ENCODE results near the gene RRAD. TPM values are rescaled to one million over a fixed set of nuclear protein-coding genes. Genes with fewer than 3 reads are reported as not detected.
"Not testable (repeated sequence)": the region's sequence is repeated elsewhere in the genome, so short reads cannot be mapped to it uniquely, and the experiment has no call there.

RRAD gene
- total RNA-seq, 2 donors from 2014 or later, result 173 to 266 TPM

DNA sequence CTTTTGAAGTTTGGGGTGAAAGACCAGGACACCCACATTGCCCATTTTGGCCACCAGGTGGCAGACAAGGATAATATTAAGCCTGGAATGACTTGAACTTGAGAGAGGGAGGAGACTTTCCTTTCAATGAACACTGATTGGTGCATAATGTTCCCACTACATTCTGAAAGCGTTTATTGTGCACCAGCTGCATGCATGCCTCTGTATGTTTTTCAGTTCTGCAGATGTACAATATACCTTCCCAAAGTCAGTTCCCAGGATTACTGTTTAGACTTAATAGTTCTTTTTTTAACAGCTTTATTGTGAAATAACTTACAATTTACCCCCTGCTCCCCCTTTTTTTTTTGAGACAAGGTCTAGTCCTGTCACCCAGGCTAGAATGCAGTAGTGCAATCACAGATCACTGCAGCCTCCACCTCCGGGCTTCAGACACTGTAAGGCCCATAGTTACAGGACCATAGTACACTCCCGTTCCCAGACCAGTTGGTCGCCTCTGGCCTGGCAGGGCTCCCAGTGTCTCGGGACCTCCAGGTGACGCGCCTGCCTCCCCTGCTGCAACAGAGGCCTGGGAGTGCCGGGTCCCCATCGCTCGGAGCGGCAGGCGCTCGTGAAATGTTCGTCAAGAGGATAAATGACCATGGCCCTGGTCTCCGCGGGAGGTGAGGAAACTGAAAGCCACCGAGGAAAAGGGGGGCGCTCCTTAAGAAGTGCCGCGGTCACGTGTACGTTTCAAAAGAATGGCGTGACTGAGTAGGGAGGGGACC lies 22.1 kb upstream of the RRAD start:
- H3K4me1 ChIP-seq, result peaks cover 0 to 23% of the 10 kb centered on the region in 2 donors
- peak; percentile 89 for DNase-seq (ENCODE audit: low spot score)
- TF ChIP-seq, protein P1, sequence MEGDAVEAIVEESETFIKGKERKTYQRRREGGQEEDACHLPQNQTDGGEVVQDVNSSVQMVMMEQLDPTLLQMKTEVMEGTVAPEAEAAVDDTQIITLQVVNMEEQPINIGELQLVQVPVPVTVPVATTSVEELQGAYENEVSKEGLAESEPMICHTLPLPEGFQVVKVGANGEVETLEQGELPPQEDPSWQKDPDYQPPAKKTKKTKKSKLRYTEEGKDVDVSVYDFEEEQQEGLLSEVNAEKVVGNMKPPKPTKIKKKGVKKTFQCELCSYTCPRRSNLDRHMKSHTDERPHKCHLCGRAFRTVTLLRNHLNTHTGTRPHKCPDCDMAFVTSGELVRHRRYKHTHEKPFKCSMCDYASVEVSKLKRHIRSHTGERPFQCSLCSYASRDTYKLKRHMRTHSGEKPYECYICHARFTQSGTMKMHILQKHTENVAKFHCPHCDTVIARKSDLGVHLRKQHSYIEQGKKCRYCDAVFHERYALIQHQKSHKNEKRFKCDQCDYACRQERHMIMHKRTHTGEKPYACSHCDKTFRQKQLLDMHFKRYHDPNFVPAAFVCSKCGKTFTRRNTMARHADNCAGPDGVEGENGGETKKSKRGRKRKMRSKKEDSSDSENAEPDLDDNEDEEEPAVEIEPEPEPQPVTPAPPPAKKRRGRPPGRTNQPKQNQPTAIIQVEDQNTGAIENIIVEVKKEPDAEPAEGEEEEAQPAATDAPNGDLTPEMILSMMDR (IDR thresholded peaks at IDR 0.05), result peak; percentile 83 to 93
- peak overlapping the region; percentile 31 to 56 for H3K4me3 ChIP-seq
- no peak overlapping the region for H3K27ac ChIP-seq
- H3K36me3 ChIP-seq, result peaks cover 16% of the 10 kb centered on the region
- no peaks in the 10 kb centered on the region for H3K9me3 ChIP-seq
- H3K27me3 ChIP-seq, result no peaks in the 10 kb centered on the region

DNA sequence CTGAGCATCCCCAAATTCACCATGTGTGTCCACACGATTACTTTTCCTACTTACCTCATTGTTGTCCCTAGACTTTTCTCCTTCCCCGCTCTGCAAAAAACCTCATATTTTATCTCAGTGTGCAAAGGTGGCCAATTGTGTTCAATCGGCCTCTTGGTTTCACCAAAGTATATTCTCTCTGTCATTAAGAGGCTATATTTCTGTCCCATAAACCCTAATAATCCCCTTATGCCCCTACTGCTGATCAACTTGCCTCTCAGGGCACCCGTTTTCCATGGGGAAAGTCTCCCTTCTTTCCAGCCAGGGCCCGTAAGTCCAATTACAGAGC lies 21.6 kb upstream of the RRAD start:
- Histone ChIP-seq H3K4me1 (peaks cover 0 to 23% of the 10 kb centered on the region in 2 donors), H3K4me3 (no peak overlapping the region), H3K9me3 (no peaks in the 10 kb centered on the region), H3K27ac (no peak overlapping the region), H3K36me3 (peaks cover 22% of the 10 kb centered on the region), H3K27me3 (no peaks in the 10 kb centered on the region)
- DNase-seq (ENCODE audit: low spot score), result no peak
- TF ChIP-seq, protein P1 (IDR thresholded peaks at IDR 0.05), result no peak

DNA sequence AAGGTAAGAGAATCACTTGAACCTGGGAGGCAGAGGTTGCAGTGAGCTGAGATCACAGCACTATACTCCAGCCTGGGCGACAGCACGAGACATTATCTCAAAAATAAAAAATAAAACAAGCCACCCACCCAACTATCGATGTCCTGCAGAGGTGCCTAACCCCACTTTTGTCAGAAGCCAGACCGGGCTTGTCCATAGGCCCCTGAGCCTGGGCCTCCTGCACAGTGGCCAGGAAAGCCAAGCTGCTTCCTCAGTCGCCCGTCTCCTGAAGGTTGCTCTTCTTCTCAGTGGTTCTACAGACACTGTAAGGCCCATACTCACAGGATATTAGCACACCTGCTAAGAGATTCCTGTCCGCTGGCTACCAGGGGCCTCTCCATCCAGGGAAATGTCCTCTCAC lies 21.2 kb upstream of the RRAD start:
- TF ChIP-seq, protein P1 (IDR thresholded peaks at IDR 0.05), result no peak
- Histone ChIP-seq H3K36me3 (peaks cover 26% of the 10 kb centered on the region), H3K27ac (no peak overlapping the region), H3K4me1 (peaks cover 0 to 23% of the 10 kb centered on the region in 2 donors), H3K27me3 (no peaks in the 10 kb centered on the region), H3K4me3 (no peak overlapping the region), H3K9me3 (no peaks in the 10 kb centered on the region)
- no peak for DNase-seq (ENCODE audit: low spot score)

DNA sequence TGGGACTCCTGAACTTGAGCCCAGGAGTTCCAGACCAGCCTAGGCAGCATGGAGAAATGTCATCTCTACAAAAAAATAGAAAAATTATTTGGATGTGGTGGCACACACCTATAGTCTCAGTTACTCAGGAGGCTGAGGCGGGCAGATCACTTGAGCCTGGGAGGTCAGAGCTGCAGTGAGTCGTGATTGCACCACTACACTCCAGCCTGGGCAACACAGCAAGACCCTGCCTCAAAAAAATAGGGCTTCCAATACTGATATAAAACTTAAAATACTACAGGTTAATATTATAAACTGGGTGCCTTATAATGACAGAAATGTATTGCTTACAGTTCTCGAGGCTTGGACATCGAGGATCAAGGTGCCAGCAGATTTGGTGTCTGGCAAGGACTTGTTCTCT lies 20.6 kb upstream of the RRAD start:
- Histone ChIP-seq H3K4me3 (no peak overlapping the region), H3K27ac (no peak overlapping the region), H3K36me3 (peaks cover 32% of the 10 kb centered on the region), H3K27me3 (no peaks in the 10 kb centered on the region), H3K9me3 (no peaks in the 10 kb centered on the region), H3K4me1 (peaks cover 0 to 23% of the 10 kb centered on the region in 2 donors)
- no peak for DNase-seq (ENCODE audit: low spot score)
- TF ChIP-seq, protein P1 (IDR thresholded peaks at IDR 0.05), result no peak

DNA sequence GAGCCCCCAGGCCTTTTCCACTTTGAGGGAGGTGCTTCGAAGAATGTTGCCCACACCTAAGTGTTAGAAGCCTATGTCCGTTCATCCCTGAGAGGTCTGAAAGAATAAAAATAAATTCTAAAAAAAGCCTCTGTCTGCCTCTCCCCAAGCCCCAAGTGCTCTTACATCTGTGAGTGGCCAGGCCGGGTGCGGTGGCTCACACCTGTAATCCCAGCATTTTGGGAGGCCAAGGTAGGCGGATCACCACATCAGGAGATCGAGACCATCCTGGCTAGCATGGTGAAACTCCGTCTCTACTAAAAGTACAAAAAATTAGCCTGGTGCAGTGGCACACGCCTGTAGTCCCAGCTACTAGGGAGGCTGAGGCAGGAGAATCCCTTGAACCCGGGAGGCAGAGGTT lies 19.6 kb upstream of the RRAD start:
- not testable (repeated sequence) for H3K4me3 ChIP-seq; H3K9me3 ChIP-seq; DNase-seq (ENCODE audit: low spot score); H3K27ac ChIP-seq; H3K27me3 ChIP-seq
- Histone ChIP-seq H3K4me1 (peaks cover 0 to 23% of the 10 kb centered on the region in 2 donors), H3K36me3 (peaks cover 41% of the 10 kb centered on the region)

DNA sequence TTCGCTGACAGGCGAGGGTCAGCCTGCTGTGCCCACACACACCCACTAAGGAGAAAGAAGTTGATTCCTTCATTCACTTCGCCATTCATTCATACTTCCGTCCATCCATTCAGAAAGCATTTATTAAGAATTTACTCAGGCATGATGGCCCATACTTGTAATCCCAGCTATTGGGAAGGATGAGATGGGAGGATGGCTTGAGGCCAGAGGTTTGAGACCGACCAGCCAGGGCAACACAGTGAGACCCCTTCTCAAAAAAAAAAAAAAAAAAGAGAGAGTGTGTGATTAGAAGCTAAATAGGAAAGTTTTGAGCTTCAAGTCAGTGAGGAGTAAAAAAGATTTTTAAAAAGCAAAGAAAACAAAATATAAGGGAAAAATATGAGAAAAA lies 18.7 kb upstream of the RRAD start:
- Histone ChIP-seq H3K4me3 (no peak overlapping the region), H3K27me3 (no peaks in the 10 kb centered on the region), H3K27ac (no peak overlapping the region), H3K4me1 (peaks cover 0 to 21% of the 10 kb centered on the region in 2 donors), H3K9me3 (no peaks in the 10 kb centered on the region), H3K36me3 (peaks cover 51% of the 10 kb centered on the region)
- TF ChIP-seq, protein P1 (IDR thresholded peaks at IDR 0.05), result no peak
- DNase-seq (ENCODE audit: low spot score), result no peak
